ENCODE results near the gene NEK3. TPM values are rescaled to one million over a fixed set of nuclear protein-coding genes. Genes with fewer than 3 reads are reported as not detected.

Gene NEK3
- total and polyA plus RNA-seq, 4 donors = 6.0 to 30.9 (median 19.9) TPM

DNA sequence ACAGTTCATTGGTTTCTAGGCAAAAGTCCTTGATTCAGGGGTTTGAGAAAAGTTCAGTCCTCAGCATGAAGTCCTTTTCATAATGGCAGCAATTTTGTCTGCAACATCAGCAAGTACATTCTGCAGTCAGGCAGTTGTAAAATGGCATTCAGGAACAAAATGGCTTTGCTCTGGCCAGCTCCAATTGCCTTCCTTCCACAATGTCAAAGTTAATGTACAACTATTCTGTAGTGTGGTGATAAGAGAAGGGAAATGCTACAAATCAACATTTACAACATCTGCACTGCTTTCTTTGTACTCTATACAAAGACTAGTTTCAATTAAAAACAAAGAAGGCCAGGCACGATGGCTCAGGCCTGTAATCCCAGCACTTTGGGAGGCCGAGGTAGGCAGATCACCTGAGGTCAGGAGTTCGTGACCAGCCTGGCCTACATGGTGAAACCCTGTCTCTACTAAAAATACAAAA is 1.8 kb upstream of the NEK3 start:
- 63 to 69% methylated on average over 3 of the region's 3 CpGs for WGBS, 2 donors
- Histone ChIP-seq H3K27me3 (ENCODE audit: control insufficient read depth in 3 of 3, insufficient read depth in 3 of 3, low read length in 2 of 3) (no peaks in the 10 kb centered on the region), H3K4me3 (no peak overlapping the region), H3K9ac (ENCODE audit: insufficient read depth in 1 of 2, low read length in 2 of 2) (no peak overlapping the region), H3K4me1 (ENCODE audit: control insufficient read depth in 5 of 5, insufficient read depth in 5 of 5, low read length in 5 of 5) (peaks cover 9 to 16% (median 11%) of the 10 kb centered on the region in 5 donors), H3K27ac (ENCODE audit: low read depth in 1 of 2, low read length in 1 of 2) (no peak overlapping the region), H3K9me3 (ENCODE audit: control insufficient read depth in 4 of 4, insufficient read depth in 3 of 4, low read length in 3 of 4) (no peaks in the 10 kb centered on the region), H3K36me3 (ENCODE audit: control insufficient read depth in 4 of 4, insufficient read depth in 4 of 4, low read length in 4 of 4) (peaks cover 0 to 4% (median under 1%) of the 10 kb centered on the region in 4 donors)
- TF ChIP-seq, protein P1, sequence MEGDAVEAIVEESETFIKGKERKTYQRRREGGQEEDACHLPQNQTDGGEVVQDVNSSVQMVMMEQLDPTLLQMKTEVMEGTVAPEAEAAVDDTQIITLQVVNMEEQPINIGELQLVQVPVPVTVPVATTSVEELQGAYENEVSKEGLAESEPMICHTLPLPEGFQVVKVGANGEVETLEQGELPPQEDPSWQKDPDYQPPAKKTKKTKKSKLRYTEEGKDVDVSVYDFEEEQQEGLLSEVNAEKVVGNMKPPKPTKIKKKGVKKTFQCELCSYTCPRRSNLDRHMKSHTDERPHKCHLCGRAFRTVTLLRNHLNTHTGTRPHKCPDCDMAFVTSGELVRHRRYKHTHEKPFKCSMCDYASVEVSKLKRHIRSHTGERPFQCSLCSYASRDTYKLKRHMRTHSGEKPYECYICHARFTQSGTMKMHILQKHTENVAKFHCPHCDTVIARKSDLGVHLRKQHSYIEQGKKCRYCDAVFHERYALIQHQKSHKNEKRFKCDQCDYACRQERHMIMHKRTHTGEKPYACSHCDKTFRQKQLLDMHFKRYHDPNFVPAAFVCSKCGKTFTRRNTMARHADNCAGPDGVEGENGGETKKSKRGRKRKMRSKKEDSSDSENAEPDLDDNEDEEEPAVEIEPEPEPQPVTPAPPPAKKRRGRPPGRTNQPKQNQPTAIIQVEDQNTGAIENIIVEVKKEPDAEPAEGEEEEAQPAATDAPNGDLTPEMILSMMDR (IDR thresholded peaks at IDR 0.05; ENCODE audit: control extremely low read depth, extremely low read depth) = no peak
- no peak for ATAC-seq (ENCODE audit: insufficient read depth, low FRiP score)
- DNase-seq = no peak

- no peak for DNase-seq
- H3K27ac ChIP-seq (ENCODE audit: low read depth in 1 of 2, low read length in 1 of 2) = no peak overlapping the region
Observed at GRCh38 chr13:52160506-52160905, 1.1 kb upstream of the NEK3 start.

DNA sequence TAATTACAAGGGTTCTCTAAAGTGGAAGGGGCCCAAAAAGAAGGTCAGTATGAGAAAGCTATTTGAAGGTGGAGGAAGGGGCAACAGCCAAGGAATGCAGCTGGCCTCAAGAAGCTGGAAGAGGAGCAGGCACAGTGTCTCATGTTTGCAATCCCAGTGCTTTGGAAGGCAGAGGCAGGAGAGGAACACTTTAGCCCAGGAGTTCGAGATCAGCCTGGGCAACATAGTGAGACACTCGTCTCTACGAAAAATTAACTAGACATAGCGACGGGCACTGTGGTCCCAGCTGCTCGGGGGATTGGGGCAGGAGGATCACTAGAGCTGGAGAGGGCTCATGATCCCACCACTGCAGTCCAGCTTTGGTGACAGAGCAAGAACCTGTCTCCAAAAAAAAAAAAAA is 656 bp upstream of the NEK3 start:
- ATAC-seq (ENCODE audit: insufficient read depth, low FRiP score) (no peak), DNase-seq (no peak)
- TF ChIP-seq, protein P1 (IDR thresholded peaks at IDR 0.05; ENCODE audit: control extremely low read depth, extremely low read depth) = no peak
- H3K4me3 ChIP-seq = no peak overlapping the region
- H3K36me3 ChIP-seq (ENCODE audit: control insufficient read depth in 4 of 4, insufficient read depth in 4 of 4, low read length in 4 of 4) = no peaks in the 10 kb centered on the region
- WGBS, 2 donors = 95% methylated on average over 6 of the region's 6 CpGs
- no peaks in the 10 kb centered on the region for H3K27me3 ChIP-seq (ENCODE audit: control insufficient read depth in 3 of 3, insufficient read depth in 3 of 3, low read length in 2 of 3)
- H3K9me3 ChIP-seq (ENCODE audit: control insufficient read depth in 4 of 4, insufficient read depth in 3 of 4, low read length in 3 of 4) = no peaks in the 10 kb centered on the region
- H3K27ac ChIP-seq (ENCODE audit: low read depth in 1 of 2, low read length in 1 of 2) = peak overlapping the region in 1 of 2 donors; percentile 71
- H3K9ac ChIP-seq (ENCODE audit: insufficient read depth in 1 of 2, low read length in 2 of 2) = no peak overlapping the region
- H3K4me1 ChIP-seq (ENCODE audit: control insufficient read depth in 5 of 5, insufficient read depth in 5 of 5, low read length in 5 of 5) = peaks cover 9 to 16% (median 11%) of the 10 kb centered on the region in 5 donors

More at GRCh38 chr13:52160506-52160905, 1.1 kb upstream of the NEK3 start:
- H3K27me3 ChIP-seq (ENCODE audit: control insufficient read depth in 3 of 3, insufficient read depth in 3 of 3, low read length in 2 of 3) = no peaks in the 10 kb centered on the region
- TF ChIP-seq, protein P1 (IDR thresholded peaks at IDR 0.05; ENCODE audit: control extremely low read depth, extremely low read depth) = no peak
- H3K9ac ChIP-seq (ENCODE audit: insufficient read depth in 1 of 2, low read length in 2 of 2) = no peak overlapping the region
- 29 to 65% methylated on average over 6 of the region's 6 CpGs for WGBS, 2 donors
- H3K9me3 ChIP-seq (ENCODE audit: control insufficient read depth in 4 of 4, insufficient read depth in 3 of 4, low read length in 3 of 4) = no peaks in the 10 kb centered on the region
- peaks cover 9 to 16% (median 11%) of the 10 kb centered on the region in 5 donors for H3K4me1 ChIP-seq (ENCODE audit: control insufficient read depth in 5 of 5, insufficient read depth in 5 of 5, low read length in 5 of 5)
- H3K36me3 ChIP-seq (ENCODE audit: control insufficient read depth in 4 of 4, insufficient read depth in 4 of 4, low read length in 4 of 4) = peaks cover 0 to 2% (median 0%) of the 10 kb centered on the region in 4 donors
- H3K4me3 ChIP-seq = no peak overlapping the region
- no peak for ATAC-seq (ENCODE audit: insufficient read depth, low FRiP score)

Data from lung (tissue), 12 donors.